ENCODE data around the gene ANGPTL7.

ANGPTL7 gene

DNA sequence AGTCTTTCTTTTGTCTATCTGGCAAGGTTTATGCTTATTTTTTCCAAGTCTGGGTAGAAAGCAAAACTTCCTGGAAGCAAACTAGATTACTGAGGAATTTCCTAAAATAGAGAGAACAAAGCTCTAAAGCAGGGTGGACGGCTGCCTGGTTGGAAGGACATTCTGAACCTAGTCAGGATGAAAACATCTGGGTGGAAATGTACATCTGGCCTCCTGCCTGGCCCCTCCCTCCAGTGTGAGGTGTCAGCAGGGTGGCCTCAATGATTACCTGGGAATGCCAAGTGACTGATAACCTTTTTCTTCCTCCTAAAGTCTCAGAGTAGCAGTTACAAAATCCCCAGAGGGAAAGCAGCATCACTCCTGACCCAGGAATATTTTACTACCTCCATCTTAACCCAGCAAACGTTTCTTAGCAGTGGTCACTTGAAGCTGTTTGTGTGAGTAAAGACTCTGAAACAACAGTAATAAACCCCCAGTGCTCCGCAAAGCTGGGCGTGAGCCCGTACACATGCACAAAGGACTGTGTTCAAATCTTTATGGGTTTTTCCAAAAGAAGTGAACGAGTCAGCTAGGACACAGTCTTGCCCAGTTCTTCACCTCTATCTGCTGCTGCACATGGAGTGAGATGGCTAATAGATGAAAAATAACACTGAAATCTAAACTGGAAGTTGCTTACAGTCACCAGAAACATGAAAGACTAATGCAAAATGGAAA, 18.9 kb downstream of the ANGPTL7 start:
- DNase-seq: no peak

DNA sequence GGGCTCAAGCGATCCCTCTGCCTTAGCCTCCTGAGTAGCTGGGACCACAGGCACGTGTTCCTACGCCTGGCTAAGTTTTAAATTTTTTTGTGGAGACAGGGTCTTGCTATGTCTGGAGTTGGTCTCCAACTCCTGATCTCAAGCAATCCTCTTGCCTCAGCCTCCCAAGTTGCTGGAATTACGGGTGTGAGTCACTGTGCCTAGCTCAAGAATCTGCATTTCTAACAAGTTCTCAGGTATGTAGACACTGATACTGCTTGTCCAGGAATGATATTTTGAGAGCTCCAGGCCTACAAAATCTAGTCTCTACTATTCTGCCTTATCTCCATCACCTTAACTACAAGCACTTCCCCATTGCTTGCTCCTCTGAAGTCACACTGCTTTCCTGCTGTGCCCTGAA, 22.3 kb downstream of the ANGPTL7 start:
- DNase-seq: no peak

DNA sequence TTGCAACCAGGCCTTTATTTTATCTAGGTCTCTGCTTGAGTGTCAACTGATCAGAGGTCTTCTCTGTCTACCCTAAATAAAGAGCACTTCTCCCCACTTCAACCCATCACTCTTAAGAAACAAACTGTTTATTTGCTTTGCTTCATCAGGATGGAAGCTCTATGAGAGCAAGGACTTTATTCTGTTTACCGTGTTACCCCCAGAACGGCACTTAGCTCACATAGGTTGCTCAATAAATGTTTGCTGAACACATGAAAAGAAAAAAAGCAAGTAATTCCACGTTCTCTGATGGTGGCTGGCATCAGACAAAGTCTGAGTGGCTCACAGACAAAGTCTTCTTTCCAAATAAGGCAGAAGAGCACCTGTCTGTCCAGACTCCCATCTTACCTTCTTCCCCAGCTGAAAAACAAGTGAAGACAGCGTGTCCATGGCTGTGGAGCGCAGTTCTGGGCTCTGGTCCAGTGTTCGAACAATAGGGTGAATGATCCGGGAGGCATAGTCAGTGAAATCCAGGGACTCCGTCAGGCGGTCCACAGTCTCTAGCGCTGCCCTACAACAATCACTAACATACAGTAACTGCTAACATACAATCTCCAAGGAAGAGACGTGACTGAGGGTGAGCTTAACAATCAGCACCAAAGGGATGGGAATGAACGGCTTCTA, 22.9 kb downstream of the ANGPTL7 start:
- no peak for DNase-seq

DNA sequence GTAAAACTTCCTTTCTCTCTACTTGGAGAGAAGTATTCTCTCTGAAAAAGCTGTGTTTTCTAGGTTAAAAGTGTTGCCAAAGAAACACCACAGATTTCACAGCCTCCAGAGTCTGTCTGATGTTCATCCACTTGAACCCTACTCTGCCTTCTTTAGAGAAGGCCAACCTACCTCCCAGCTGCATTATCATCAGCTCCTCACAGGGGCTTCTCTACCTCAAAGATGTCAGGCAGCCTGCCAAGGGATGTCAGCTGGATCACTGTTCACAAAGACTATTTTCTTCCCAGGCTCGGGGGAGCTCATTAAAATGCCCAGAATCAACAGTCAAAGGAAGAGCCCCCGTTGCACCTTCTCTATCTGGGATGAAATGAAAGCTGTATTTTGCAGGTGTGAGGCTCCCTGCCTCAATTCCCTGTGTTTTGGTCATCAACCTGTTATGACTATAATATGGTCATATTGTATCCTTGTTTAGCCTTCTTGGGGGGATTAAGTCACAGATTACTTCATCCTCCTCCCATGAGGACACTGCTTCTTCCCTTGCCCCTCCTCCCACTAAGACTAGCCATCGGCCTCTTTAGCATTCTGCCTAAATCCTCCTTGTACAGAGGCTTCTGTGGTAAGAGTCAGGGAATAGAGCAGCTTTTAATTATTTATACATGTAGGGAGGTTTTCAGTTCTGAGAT, 25.7 kb downstream of the ANGPTL7 start:
- no peak for DNase-seq

DNA sequence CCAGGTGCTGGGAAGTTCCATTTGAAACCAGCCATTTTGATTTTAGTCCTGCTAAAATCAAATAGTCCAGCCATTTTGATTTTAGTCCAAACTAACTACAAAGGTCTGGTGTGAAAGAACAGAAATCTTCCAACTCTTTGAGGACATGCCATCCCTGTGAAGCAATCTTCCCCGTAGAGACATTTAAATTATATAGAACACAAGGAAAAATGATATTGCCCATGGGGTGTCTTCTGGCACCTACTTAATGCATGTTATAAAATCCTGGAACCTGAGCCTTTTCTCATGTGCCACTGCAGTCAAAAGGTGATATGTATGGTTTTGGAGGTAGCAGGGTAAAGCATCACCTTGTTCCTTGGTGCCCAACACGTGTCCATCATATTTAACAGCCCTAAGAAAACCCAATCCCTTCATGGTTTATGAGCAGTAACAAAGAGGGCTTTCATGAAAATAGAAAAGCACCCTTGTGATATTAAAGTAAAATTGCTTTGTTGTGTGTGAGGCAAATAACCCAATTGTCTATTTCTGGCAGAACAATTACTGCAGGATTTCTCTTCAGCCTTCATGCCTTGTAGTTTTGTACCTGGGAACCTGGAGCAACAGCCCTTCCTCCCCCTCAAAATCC, 26.3 kb downstream of the ANGPTL7 start:
- no peak for DNase-seq

DNA sequence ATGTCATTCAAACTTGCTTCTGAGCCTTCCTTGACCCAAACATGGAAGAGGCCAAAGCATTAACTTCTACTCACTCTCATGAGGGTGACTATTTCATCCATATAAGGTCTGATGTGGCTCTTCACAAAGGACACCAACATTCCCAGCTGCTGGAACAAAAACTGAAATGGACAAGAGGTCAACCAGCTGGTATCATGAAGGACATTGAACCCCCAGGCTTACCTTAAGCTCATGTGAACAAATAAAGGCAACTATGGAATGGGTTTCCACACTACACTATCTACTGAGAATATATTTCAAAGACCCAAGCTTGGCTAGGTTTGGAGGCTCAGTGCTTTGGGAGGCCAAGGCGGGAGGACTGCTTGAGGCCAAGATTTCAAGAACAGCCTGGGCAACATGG, 26.9 kb downstream of the ANGPTL7 start:
- DNase-seq: no peak

DNA sequence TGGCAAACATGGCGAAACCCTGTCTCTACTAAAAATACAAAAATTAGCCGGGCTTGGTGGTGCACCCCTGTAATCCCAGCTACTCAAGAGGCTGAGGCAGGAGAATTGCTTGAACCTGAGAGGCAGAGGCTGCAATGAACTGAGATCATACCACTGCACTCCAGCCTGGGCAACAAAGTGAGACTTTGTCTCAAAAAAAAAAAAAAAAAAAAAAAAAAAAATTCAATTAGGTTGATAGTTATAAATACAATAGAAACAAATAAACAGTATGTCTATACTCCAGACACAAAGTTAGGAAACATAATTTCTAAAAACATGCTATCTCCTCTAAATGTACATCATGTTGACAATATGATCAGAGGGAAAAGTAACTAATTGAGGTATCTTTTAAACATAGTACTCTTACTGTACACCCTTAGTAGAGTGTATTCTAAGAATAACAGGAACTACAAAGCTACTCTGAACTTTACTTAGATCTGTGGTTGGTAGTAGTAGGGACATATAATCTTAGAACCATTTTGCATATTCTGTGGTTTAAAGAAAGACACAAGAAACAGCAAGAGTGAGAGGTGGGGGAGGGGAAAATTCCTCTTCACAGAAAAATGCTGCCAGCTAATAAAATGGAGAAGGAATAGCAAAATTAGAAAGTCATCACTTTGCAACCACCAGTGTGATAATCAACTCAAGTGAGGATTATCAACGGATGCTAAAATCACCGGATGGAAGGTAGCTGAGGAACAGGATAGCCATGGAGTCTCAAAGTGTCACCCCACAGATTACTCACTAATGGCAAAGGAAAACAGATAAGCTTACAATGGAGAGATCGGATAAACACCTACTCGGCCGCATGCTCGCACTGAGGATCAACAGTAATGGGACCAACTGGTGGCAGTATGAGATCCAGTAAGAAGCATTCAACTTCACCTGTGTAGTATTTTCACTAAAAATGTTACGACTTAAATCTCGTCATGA, 38.2 kb downstream of the ANGPTL7 start:
- no peak for DNase-seq

DNA sequence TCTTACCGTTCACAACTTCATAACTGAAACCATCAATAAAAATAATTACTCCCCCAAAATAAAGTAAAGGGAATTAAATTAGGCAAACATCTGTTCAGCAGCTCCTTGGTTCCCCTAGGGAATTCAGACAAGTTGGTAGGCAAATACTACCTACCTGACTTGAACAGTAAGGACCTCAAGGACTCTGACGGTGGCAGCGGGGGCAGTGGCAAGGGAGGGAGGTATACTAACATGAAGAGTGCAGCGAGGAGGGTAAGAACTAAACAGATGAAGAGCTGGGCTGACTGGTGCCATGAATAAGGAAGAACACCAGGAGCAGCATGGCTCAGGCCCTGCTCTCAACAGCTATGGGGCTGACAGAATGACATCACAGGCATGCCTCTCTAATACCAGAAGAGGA, 40.0 kb downstream of the ANGPTL7 start:
- DNase-seq: no peak

DNA sequence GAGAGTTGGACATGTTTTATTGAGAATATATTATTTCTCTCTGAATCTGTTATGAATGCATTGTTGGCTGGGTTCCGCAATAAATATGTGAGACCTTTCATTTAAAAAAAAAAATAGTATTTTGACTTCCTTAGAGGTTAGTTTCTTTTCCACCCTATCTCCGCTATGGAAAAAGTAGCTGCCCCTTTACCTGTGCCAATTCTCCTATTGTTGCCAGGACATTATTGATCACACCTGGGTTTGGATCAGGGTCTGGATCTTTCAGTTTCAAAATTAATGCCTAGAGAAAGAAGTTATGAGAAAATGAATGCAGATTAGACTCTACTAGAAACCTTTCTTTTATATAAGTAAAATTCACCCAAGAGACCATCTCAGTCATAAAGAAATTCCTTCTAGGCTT, 44.1 kb downstream of the ANGPTL7 start:
- DNase-seq: no peak

DNA sequence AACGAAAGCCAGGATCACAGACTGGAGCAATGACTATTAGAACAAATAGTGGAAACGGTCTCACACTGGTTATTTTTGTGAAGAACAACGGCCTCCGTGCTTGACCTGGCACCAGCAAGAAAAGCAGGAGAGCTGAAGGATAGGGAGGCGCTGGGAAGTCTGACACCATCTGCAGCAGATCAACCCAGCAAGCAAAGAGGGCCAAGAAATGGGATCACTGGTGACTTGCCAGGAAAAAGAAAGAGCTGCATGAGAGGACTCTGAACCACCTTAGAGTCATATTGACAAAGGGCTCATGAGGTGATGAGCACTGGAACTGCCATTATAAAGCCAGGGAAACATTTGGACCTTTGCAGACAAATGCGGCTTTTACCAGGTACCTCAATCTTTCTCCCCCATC, 48.2 kb downstream of the ANGPTL7 start:
- no peak for DNase-seq

DNA sequence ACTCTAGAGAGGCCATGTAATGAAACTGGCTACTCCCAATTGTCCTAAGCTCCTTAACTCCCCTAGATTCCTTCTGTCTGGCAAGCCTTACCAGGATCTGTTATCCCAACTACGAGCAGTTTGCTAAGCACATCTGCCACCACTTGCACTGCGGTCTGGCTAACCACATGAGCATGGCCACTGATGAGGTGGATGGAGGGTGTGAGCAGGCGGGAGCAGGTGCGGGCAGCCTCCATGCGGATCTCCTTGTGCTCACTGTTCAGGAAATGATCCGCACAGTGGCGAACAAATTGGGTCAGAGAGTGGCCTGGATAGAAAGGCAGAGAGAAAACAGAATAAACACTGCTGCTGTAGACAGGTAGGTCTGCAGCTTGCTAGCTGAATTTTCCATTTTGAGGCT, 49.2 kb downstream of the ANGPTL7 start:
- DNase-seq: no peak

DNA sequence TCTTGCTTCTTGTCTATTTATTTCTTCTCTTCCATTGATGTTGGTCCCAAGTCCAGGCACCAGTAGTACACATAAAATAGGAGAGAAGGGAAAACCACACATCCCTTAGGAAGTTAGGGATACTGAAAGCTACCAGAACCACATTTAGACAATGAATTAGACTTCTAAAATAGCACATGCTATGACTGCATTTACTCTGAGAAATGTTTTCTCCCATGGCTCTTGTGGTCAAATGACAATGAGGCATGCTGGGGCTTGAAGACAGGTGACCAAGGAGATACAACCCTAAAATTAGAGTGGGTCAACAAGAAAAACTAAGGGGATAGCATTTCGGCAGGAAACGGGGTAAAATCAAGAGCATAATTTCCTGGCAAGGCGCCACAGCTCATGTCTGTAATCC, 56.1 kb downstream of the ANGPTL7 start:
- DNase-seq: no peak
